ENCODE measurements around the gene ZRANB3. TPM values are rescaled to one million over a fixed set of nuclear protein-coding genes. Genes with fewer than 3 reads are reported as not detected.
"Not testable (repeated sequence)": the region's sequence is repeated elsewhere in the genome, so short reads cannot be mapped to it uniquely, and the experiment has no call there.

ZRANB3 gene
- total and polyA plus RNA-seq, 8 donors, result 0.87 to 16.3 (median 2.6) TPM

DNA sequence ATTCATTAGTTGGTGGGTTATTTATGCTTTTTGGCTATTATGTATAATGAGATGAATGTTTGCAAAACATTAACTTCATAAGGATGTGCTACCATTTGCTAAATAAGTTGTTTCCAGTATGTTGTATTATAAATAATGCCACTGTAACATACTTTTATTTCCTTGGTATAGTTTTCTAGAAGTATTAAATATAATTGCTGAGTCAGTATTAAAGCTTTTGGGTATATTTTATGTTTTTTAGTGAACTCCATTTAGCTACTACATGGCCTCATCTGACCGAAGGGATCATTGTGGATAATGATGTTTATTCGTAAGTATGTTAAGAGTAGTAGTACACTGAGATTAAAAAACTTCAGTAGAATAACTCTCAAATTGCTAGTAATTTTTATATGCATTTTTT is 405.1 kb downstream of the ZRANB3 start:
- Histone ChIP-seq H3K4me1 (peaks cover 0 to 20% (median 6%) of the 10 kb centered on the region in 4 donors), H3K27ac (no peak overlapping the region), H3K4me3 (no peak overlapping the region), H3K9me3 (no peaks in the 10 kb centered on the region), H3K36me3 (peaks cover 29 to 76% (median 74%) of the 10 kb centered on the region in 4 donors), H3K27me3 (no peaks in the 10 kb centered on the region)
- intact Hi-C loops (cut with DNase I; ENCODE audit: low total_unique reads), result no loop called here
- WGBS, 5 donors, result 86 to 98% (median 96%) methylated on average over 2 of the region's 2 CpGs
- TF ChIP-seq EP300 (IDR thresholded peaks at IDR 0.05), result no peak
- DNase-seq, result no peak

DNA sequence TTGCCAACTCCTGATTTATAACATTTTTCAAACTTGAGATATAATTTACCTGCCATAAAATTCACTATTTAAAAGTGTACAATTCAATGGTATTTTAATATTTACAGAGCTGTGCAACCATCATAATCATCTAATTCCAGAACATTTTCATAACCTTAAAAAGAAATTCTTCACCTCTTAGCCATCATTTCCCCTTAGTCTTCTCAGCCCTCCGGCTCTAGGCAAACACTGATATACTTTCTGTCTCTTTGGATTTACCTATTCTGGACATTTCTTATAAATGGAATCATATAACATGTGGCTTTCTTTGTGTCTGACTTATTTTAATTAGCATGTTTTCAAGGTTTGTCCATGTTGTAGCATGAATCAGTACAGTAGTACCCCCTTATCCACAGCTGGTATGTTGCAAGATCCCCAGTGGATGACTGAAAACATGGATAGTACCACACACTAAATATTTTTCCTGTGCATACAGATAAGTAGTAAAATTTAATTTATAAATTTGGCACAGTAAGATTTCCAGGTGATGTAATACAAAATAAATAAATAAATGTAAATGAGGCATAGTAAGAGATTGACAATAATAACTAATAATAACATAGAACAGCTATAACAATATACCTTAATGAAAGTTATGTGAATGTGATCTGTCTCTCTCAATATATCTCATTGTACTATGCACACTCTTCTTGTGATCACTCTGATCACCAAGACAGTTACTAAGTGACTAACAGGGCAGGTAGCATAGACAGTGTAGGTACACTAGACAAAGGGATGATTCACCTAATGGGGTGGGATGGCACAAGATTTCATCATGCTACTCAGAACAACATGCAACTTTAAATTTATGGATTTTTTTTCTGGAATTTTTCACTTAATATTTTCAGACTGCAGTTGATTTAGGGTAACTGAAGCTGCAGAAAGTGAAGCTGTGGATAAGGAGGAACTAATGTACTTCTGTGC is 405.8 kb downstream of the ZRANB3 start:
- Histone ChIP-seq H3K9me3 (no peaks in the 10 kb centered on the region), H3K27ac (no peak overlapping the region), H3K4me1 (peaks cover 0 to 20% (median 11%) of the 10 kb centered on the region in 4 donors), H3K4me3 (no peak overlapping the region), H3K27me3 (no peaks in the 10 kb centered on the region), H3K36me3 (peaks cover 25 to 74% (median 67%) of the 10 kb centered on the region in 4 donors)
- TF ChIP-seq, protein P1, sequence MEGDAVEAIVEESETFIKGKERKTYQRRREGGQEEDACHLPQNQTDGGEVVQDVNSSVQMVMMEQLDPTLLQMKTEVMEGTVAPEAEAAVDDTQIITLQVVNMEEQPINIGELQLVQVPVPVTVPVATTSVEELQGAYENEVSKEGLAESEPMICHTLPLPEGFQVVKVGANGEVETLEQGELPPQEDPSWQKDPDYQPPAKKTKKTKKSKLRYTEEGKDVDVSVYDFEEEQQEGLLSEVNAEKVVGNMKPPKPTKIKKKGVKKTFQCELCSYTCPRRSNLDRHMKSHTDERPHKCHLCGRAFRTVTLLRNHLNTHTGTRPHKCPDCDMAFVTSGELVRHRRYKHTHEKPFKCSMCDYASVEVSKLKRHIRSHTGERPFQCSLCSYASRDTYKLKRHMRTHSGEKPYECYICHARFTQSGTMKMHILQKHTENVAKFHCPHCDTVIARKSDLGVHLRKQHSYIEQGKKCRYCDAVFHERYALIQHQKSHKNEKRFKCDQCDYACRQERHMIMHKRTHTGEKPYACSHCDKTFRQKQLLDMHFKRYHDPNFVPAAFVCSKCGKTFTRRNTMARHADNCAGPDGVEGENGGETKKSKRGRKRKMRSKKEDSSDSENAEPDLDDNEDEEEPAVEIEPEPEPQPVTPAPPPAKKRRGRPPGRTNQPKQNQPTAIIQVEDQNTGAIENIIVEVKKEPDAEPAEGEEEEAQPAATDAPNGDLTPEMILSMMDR (IDR thresholded peaks at IDR 0.05), result no peak
- no peak for TF ChIP-seq EP300 (IDR thresholded peaks at IDR 0.05)
- TF ChIP-seq POLR2AphosphoS5 (IDR thresholded peaks at IDR 0.05), result no peak
- TF ChIP-seq POLR2A (IDR thresholded peaks at IDR 0.05), result no peak
- intact Hi-C loops (cut with DNase I; ENCODE audit: low total_unique reads), result no loop called here
- WGBS, 5 donors, result 87 to 97% (median 93%) methylated on average over 1 of the region's 1 CpG
- DNase-seq, result no peak

DNA sequence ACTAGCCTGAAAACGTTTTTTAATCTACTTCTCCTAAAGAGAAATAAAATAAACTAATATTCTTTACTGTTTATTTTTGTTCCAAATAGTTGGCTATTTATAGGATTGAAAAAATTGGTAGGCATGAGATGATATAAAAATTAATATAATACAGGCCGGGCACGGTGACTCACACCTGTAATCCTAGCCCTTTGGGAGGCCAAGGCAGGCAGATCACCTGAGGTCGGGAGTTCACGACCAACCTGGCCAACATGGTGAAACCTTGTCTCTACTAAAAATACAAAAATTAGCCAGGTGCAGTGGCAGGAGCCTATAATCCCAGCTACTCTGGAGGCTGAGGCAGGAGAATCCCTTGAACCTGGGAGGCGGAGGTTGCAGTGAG is 409.4 kb downstream of the ZRANB3 start:
- H3K27me3 ChIP-seq; DNase-seq; H3K27ac ChIP-seq; intact Hi-C loops (cut with DNase I; ENCODE audit: low total_unique reads); H3K9me3 ChIP-seq; H3K4me3 ChIP-seq: not testable (repeated sequence)
- WGBS, 5 donors, result 82 to 86% (median 84%) methylated on average over 6 of the region's 6 CpGs
- Histone ChIP-seq H3K4me1 (peaks cover 0 to 20% (median 12%) of the 10 kb centered on the region in 4 donors), H3K36me3 (peaks cover 10 to 57% (median 49%) of the 10 kb centered on the region in 4 donors)

DNA sequence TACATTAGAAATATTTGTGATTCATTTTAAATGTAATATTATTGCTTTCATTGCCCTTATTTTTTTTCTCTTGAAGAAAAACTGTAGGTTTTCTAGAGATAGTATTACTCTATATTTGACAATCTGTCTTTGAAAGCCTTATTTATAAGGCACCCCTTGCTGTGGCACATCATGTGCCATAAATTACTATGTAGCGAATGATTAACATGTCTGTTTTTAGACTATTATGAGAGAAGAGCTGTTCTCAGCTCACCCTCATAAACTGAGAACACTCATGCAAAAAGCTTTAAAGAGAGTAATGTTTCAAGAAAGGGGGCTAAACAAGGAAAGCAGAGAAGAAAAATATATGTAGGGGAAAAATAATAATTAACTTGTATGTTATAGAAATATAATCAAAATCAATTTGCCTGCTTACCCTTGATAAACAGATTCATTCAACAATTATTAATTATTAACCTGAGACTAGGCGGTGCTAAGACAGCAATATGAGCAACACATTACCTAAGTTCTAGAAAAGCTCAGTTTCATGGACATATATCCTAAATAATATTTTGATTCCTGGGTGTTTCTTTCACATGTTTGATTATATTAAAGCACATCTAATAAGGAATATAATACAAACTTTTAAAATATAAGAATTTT is 409.9 kb downstream of the ZRANB3 start:
- H3K9me3 ChIP-seq, result no peaks in the 10 kb centered on the region
- peaks cover 6 to 52% (median 44%) of the 10 kb centered on the region in 4 donors for H3K36me3 ChIP-seq
- TF ChIP-seq POLR2AphosphoS5 (IDR thresholded peaks at IDR 0.05), result no peak
- TF ChIP-seq EP300 (IDR thresholded peaks at IDR 0.05), result no peak
- TF ChIP-seq, protein P1 (IDR thresholded peaks at IDR 0.05), result no peak
- TF ChIP-seq POLR2A (IDR thresholded peaks at IDR 0.05), result no peak
- 41 to 68% (median 56%) methylated on average over 2 of the region's 2 CpGs for WGBS, 5 donors
- peaks cover 0 to 20% (median 12%) of the 10 kb centered on the region in 4 donors for H3K4me1 ChIP-seq
- H3K4me3 ChIP-seq, result no peak overlapping the region
- H3K27me3 ChIP-seq, result no peaks in the 10 kb centered on the region
- peak in 1 of 2 donors; percentile 32 for DNase-seq
- no peak overlapping the region for H3K27ac ChIP-seq
- intact Hi-C loops (cut with DNase I; ENCODE audit: low total_unique reads), result no loop called here

DNA sequence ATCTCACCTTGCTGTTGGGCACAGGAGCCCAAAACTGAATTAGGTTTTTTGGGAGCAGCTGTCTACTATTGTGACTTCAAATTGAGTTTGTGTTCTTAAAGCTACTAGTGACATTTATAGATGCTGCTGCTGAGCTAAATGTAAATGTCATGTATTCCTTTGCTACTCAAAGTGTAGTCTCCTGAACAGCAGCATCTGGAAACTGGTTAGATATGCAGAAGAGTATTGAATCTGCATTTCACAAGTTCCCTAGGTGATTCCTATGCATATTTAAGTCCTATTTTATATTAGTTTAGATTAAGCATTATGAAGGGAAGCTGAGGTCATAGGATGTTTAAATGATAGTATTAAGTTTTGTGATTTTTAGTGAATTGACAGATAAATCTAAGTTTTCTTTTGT is 411.4 kb downstream of the ZRANB3 start:
- DNase-seq, result no peak
- Histone ChIP-seq H3K9me3 (no peaks in the 10 kb centered on the region), H3K4me3 (no peak overlapping the region), H3K27me3 (no peaks in the 10 kb centered on the region), H3K36me3 (peaks cover 6 to 49% (median 39%) of the 10 kb centered on the region in 4 donors), H3K4me1 (peaks cover 0 to 17% (median 10%) of the 10 kb centered on the region in 4 donors), H3K27ac (no peak overlapping the region)
- intact Hi-C loops (cut with DNase I; ENCODE audit: low total_unique reads), result no loop called here
- TF ChIP-seq POLR2AphosphoS5 (IDR thresholded peaks at IDR 0.05), result no peak
- TF ChIP-seq, protein P1 (IDR thresholded peaks at IDR 0.05), result no peak
- TF ChIP-seq POLR2A (IDR thresholded peaks at IDR 0.05), result no peak
- TF ChIP-seq EP300 (IDR thresholded peaks at IDR 0.05), result no peak
